ENCODE measurements around the gene NCAM1. TPM values are rescaled to one million over a fixed set of nuclear protein-coding genes. Genes with fewer than 3 reads are reported as not detected.

NCAM1 gene
- polyA plus RNA-seq, 4 donors = 69.6 to 92.1 (median 76.3) TPM

GRCh38 chr11:113271551-113272245 lies 310.5 kb downstream of the NCAM1 start:
- no peak for DNase-seq (ENCODE audit: low read depth in 4 of 4, low spot score in 3 of 4)

GRCh38 chr11:113272281-113272680 lies 311.1 kb downstream of the NCAM1 start:
- no peak for DNase-seq (ENCODE audit: low read depth in 4 of 4, low spot score in 3 of 4)

DNA sequence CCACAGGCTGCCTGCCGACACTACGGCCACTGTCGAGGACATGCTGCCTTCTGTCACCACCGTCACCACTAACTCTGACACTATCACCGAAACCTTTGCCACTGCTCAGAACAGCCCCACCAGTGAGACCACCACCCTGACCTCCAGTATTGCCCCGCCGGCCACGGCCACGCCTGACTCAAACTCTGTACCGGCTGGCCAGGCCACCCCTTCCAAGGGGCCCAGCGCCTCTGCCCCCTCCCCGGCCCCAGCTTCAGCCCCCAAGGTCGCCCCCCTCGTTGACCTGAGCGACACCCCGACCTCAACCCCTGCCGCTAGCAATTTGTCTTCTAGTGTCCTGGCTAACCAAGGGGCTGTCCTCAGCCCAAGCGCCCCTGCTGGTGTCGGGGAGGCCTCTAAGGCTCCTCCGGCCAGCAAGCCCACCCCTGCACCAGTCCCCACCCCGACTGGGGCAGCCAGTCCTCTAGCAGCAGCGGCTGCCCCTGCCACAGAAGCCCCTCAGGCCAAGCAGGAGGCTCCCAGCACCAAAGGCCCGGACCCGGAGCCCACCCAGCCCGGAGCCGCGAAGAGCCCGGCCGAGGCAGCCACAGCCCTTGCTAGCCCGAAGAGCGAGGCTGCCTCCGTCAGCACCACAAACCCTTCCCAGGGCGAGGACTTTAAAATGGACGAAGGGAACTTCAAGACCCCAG lies 311.9 kb downstream of the NCAM1 start:
- DNase-seq (ENCODE audit: low read depth in 4 of 4, low spot score in 3 of 4) = no peak

DNA sequence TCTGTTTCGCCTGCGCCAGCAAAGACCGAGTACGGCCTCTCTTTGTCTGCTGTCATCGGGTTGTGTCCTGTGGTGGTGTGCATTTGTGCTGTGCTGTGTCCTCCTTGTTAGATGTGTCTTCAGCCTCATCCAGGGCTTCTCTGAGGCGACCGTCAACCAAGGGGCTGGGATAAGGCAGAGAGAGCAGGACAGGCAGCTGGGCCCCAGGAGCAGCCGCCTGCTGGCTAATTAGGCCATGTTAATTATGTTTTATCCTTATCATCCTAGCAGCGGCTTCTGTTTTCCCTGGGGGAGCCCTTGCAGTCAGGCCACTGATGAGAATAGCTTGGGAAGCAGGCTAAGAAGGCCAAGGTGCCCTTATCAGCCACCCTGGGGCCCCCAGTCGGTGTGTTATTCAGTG lies 312.5 kb downstream of the NCAM1 start:
- DNase-seq (ENCODE audit: low read depth in 4 of 4, low spot score in 3 of 4) = no peak

GRCh38 chr11:113274713-113275582 lies 313.7 kb downstream of the NCAM1 start:
- no peak for DNase-seq (ENCODE audit: low read depth in 4 of 4, low spot score in 3 of 4)

- DNase-seq (ENCODE audit: low read depth in 4 of 4, low spot score in 3 of 4) = no peak
Measured at GRCh38 chr11:113275602-113276001, 314.4 kb downstream of the NCAM1 start.

DNA sequence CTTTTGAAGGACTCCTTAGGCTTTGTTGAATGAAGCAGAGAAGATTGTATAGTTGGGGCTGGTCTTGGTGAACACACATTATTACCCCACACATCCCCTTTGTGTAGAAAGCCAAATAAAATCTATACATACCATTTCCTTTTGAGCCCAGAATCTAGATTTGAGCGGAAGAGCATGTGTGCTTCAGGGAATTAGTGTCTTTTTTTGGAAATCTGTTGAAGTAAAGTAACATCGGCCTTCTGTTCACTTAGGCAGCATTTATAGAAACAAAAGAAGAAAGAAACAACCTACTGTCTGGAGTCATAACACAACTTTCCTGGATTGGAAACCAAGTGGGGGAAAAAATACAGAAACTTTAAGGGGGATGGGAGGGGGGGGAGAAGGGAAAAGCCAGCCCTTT lies 315.2 kb downstream of the NCAM1 start:
- DNase-seq (ENCODE audit: low read depth in 4 of 4, low spot score in 3 of 4) = no peak

DNA sequence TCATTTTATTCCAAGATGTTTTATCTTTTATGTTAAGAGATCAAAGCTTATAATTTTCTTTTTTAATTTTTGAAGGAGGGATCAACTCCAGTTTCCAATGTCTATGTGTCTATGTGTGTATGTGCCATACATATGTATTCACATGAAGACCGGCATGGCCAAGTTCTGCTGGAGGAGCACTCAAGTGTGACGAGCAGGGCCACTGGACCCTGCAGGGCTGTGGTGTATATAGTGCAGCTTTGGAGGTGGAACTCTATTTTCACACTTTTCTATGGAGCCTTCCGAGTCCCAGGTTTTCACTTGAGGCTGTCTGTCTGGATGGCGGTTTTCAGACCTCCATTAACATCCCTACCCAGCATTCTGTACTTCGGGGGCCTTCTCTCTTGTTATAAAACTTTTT lies 316.7 kb downstream of the NCAM1 start:
- DNase-seq (ENCODE audit: low read depth in 4 of 4, low spot score in 3 of 4) = no peak

GRCh38 chr11:113278481-113278880 lies 317.3 kb downstream of the NCAM1 start:
- no peak for DNase-seq (ENCODE audit: low read depth in 4 of 4, low spot score in 3 of 4)

DNA sequence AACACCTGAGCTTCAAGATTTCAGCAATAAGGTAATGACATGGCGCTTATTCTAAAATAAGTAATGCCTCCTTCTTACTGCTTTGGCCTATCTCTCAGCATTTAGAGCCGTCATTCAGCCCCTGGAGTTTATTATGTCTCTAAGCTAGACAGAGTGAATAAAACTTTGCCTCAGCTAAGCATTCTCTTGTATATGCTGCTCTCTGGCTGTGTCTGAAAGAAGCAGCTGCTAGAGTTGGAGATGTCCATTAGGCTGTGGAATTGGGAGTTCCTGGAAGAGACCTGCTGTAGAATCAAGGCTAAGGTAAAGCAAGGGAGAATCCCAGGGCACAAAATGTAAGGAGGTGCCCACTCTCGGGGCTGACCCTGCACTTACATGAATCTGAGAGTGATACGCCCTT lies 317.7 kb downstream of the NCAM1 start:
- no peak for DNase-seq (ENCODE audit: low read depth in 4 of 4, low spot score in 3 of 4)

GRCh38 chr11:113279591-113279990 lies 318.4 kb downstream of the NCAM1 start:
- no peak for DNase-seq (ENCODE audit: low read depth in 4 of 4, low spot score in 3 of 4)

DNA sequence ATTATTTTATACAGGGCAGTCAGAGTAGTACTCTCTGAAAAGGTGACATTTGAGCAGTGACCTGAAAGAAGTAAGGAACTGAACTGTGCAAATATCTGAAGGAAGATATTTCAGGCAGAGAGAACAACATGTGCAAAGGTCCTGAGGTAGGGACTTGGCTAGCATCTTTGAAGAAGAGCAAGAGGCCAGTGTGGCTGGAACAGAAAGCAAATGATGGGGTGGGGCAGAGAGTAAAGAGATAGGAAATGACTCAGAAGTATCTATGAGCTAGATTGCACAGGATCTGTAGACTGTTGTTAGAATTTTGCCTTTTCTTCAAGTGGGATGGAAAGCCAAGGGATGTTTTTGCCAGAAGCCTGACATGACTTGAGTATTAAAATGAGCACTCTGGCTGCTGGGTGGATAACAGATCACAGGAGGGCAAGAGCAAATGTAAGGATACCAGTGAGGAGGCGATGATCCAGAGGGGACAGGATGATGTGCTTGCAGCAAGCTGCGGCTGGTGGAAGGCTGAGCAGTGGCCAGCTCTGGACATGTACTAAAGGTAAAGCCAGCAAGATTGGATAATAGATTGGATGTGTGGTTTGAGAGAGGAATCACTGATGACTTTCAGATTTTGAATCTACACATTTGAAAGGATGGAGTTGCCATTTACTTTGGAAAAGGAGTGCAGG lies 320.0 kb downstream of the NCAM1 start:
- DNase-seq (ENCODE audit: low read depth in 4 of 4, low spot score in 3 of 4) = no peak

DNA sequence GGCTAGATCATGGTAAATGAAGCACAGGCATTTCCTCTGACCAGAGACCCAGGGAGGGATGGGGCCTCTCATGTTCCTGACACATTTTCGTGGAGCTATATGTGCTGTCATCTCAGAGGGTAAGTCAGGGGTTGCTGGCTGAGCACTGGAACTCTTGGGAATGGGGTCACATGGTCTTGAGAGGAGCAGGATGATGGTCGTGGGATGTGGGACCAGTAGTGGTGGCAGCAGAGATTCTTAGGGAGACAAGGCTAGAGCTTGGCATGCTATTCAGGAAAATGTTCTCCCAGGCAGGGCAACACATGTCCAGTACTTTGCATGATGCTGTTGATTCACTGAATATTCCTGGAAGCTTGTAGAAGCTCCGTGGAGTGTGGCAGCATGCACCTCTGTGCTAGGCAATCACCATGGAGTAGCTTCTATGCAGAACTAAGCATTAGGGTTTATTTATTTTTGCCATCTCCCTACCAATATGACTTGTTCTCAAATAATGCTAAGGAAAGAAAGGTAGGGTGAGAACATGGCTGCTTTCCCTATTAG lies 321.7 kb downstream of the NCAM1 start:
- DNase-seq (ENCODE audit: low read depth in 4 of 4, low spot score in 3 of 4) = no peak

DNA sequence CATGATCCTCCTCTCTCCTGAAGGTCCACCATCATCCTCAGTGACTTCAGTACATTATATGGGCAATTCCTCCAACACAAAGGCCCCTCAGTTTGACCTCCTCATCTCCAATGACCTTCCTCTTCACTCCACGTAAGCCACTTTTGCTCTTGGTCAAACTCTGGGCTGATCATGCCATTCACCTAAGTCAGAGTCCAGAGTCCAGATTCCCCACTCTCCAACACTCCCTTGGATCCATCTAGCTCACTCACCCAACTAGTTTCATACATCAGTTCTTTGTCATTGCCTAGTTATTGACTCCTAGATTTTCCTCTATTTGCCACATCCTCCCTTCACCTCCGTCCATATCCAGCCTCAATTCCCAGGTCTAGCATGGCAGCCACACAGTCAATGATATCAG lies 322.7 kb downstream of the NCAM1 start:
- DNase-seq (ENCODE audit: low read depth in 4 of 4, low spot score in 3 of 4) = no peak

GRCh38 chr11:113286009-113286408 lies 324.8 kb downstream of the NCAM1 start:
- DNase-seq (ENCODE audit: low read depth in 4 of 4, low spot score in 3 of 4) = no peak

- DNase-seq (ENCODE audit: low read depth in 4 of 4, low spot score in 3 of 4) = no peak
Measured at GRCh38 chr11:113286509-113287497, 325.6 kb downstream of the NCAM1 start.

DNA sequence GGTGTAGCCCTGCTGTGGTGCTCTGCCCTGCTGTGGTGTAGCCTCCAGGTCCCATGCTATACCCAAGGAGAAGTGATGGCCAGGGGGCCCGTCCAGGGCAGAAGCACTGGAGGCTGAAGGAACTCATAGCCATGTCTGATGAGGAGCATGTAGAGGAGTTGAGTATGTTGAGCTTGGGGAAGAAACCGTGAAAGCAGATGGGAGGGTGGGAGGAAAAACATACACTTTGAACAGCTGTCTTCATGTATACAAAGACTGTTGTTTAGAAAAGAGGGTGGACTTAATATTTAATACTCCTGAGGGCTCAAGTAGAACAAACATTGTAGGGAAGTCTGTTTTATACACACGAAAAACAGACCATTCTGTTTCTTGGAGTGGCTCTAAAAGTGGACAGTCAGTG lies 326.6 kb downstream of the NCAM1 start:
- no peak for DNase-seq (ENCODE audit: low read depth in 4 of 4, low spot score in 3 of 4)

- no peak for DNase-seq (ENCODE audit: low read depth in 4 of 4, low spot score in 3 of 4)
Measured at GRCh38 chr11:113288286-113288863, 327.2 kb downstream of the NCAM1 start.

Measured in right renal pelvis (tissue), 4 donors.